H1 (cell line): ENCODE results near the gene ASIC2. TPM values are rescaled to one million over a fixed set of nuclear protein-coding genes. Genes with fewer than 3 reads are reported as not detected.

ENCODE experiments used
- CTCF ChIA-PET: fragments of 300-600 bp; sonication (Branson Sonifier 250); formaldehyde crosslinking; loops from one replicate; lab custom pipeline; 2021; ENCODE audit not compliant: partially characterized antibody; lab: Charles Lee
- POLR2A ChIA-PET: fragments of 300-600 bp; sonication (Branson Sonifier 250); formaldehyde crosslinking; loops from one replicate; lab custom pipeline; 2021; ENCODE audit warnings: inconsistent platforms; ENCODE audit not compliant: partially characterized antibody; lab: Charles Lee
- DNase-seq, 2 experiments: peaks; one replicate each; pipeline versions ENCODE4 v3.0.0 to v3.0.0-alpha.2; 2010 to 2022; ENCODE audit warnings: low spot score in 2 of 2, low read depth in 1 of 2, mixed read lengths in 1 of 2
- FAIRE-seq: peaks from 2 replicates; lab custom pipeline; 2011; peaks lifted over from hg19 to GRCh38; lab: Jason Lieb, UNC
- H2AFZ ChIP-seq: 2 replicates; pipeline ENCODE4 v1.8.1; 2012; ENCODE audit warnings: low read length, inconsistent platforms
- H2AK5ac ChIP-seq: 2 replicates; pipeline ENCODE4 v1.6.1; 2013; ENCODE audit warnings: low read depth, low read length
- H2BK120ac ChIP-seq: replicated peaks from 2 replicates; pipeline ENCODE3; 2013; ENCODE audit warnings: low read depth, low read length, inconsistent platforms
- H2BK12ac ChIP-seq: 2 replicates; pipeline ENCODE4 v1.6.1; 2013; ENCODE audit warnings: low read depth, low read length
- H2BK15ac ChIP-seq: 2 replicates; pipeline ENCODE4 v1.6.1; 2013; ENCODE audit warnings: low read length
- H2BK20ac ChIP-seq: 2 replicates; pipeline ENCODE4 v1.6.1; 2013; ENCODE audit warnings: low read length
- H2BK5ac ChIP-seq: 2 replicates; pipeline ENCODE4 v1.6.1; 2013; ENCODE audit warnings: low read depth, low read length
- H3K14ac ChIP-seq: 2 replicates; pipeline ENCODE4 v1.6.1; 2013; ENCODE audit warnings: inconsistent platforms; ENCODE audit not compliant: insufficient read length
- H3K18ac ChIP-seq: 2 replicates; pipeline ENCODE4 v1.6.1; 2013; ENCODE audit warnings: low read length; ENCODE audit errors: extremely low read depth
- H3K23ac ChIP-seq: 2 replicates; pipeline ENCODE4 v1.6.1; 2013; ENCODE audit warnings: inconsistent platforms; ENCODE audit not compliant: insufficient read length
- H3K23me2 ChIP-seq: 2 replicates; pipeline ENCODE4 v1.6.1; 2013; ENCODE audit warnings: low read depth, low read length
- H3K27ac ChIP-seq: 2 replicates; pipeline ENCODE4 v1.6.1; 2011; ENCODE audit warnings: low read depth, low read length, inconsistent platforms
- H3K27me3 ChIP-seq, 4 experiments: replicated peaks in 1 of 4; 1 replicate in 1 of 4; 2 replicates in 3 of 4; pipeline versions ENCODE4 v1.6.1 to v1.8.1; 2011 to 2013; ENCODE audit warnings: low read length in 3 of 4, mild to moderate bottlenecking in 3 of 4, inconsistent platforms in 2 of 4, mixed read lengths in 2 of 4, moderate library complexity in 1 of 4; ENCODE audit not compliant: control insufficient read depth in 3 of 4, insufficient read depth in 3 of 4; ENCODE audit errors: extremely low read depth in 1 of 4
- H3K36me3 ChIP-seq, 4 experiments: 2 replicates each; pipeline versions ENCODE4 v1.6.1 to v1.8.1; 2011 to 2013; ENCODE audit warnings: mild to moderate bottlenecking in 4 of 4, low read length in 3 of 4, moderate library complexity in 2 of 4, control low read depth in 1 of 4, inconsistent platforms in 1 of 4; ENCODE audit not compliant: insufficient read depth in 4 of 4, control insufficient read depth in 2 of 4
- H3K4ac ChIP-seq: replicated peaks from 2 replicates; pipeline ENCODE3; 2013; ENCODE audit warnings: low read length, low read depth, mixed read lengths, inconsistent platforms; ENCODE audit not compliant: insufficient read length
- H3K4me1 ChIP-seq, 4 experiments: replicated peaks in 1 of 4; 1 replicate in 1 of 4; 2 replicates in 3 of 4; pipeline versions ENCODE4 v1.6.1 to v1.8.1; 2011 to 2013; ENCODE audit warnings: low read length in 3 of 4, inconsistent platforms in 2 of 4, mixed read lengths in 1 of 4; ENCODE audit not compliant: insufficient read depth in 4 of 4, control insufficient read depth in 3 of 4
- H3K4me2 ChIP-seq, 2 experiments: 2 replicates each; pipeline versions ENCODE4 v1.6.1 to v1.8.1; 2011 to 2013; ENCODE audit warnings: low read depth in 2 of 2, low read length in 2 of 2, control low read depth in 1 of 2, inconsistent platforms in 1 of 2, mild to moderate bottlenecking in 1 of 2; ENCODE audit not compliant: insufficient read depth in 1 of 2
- H3K4me3 ChIP-seq, 4 experiments: fragments of 200-600, 300-600 bp in 1 of 4; sonication (generic), shearing (Covaris generic), sonication (Bioruptor Twin) in 1 of 4; 2 replicates each; pipeline versions ENCODE4 v1.5.1 to v1.8.1; 2011 to 2016; ENCODE audit warnings: low read length in 4 of 4, low read depth in 3 of 4, control low read depth in 2 of 4, inconsistent platforms in 2 of 4, mild to moderate bottlenecking in 2 of 4, mixed read lengths in 1 of 4, moderate library complexity in 1 of 4; ENCODE audit not compliant: insufficient read depth in 2 of 4; ENCODE audit errors: extremely low read depth in 1 of 4
- H3K56ac ChIP-seq: replicated peaks from 2 replicates; pipeline ENCODE3; 2013; ENCODE audit warnings: low read depth, mild to moderate bottlenecking, mixed read lengths, low read length, inconsistent platforms; ENCODE audit not compliant: insufficient read length
- H3K79me1 ChIP-seq: 2 replicates; pipeline ENCODE4 v1.6.1; 2013; ENCODE audit warnings: low read depth, low read length, control low read depth
- H3K79me2 ChIP-seq, 2 experiments: 2 replicates each; pipeline versions ENCODE4 v1.6.1 to v1.8.1; 2012 to 2013; ENCODE audit warnings: low read length in 2 of 2, mild to moderate bottlenecking in 2 of 2, inconsistent platforms in 1 of 2; ENCODE audit not compliant: insufficient read depth in 2 of 2, control insufficient read depth in 1 of 2
- H3K9ac ChIP-seq, 4 experiments: replicated peaks in 1 of 4; 1 replicate in 1 of 4; 2 replicates in 3 of 4; pipeline versions ENCODE4 v1.6.1 to v1.8.1; 2011 to 2013; ENCODE audit warnings: low read depth in 3 of 4, low read length in 3 of 4, control low read depth in 2 of 4, mild to moderate bottlenecking in 2 of 4, moderate library complexity in 2 of 4, inconsistent platforms in 1 of 4; ENCODE audit errors: extremely low read depth in 1 of 4
- H3K9me3 ChIP-seq, 2 experiments: 2 replicates each; pipeline versions ENCODE4 v1.6.1 to v1.8.1; 2012 to 2013; ENCODE audit warnings: mild to moderate bottlenecking in 2 of 2, moderate library complexity in 2 of 2, control low read depth in 1 of 2, inconsistent platforms in 1 of 2, low read depth in 1 of 2, low read length in 1 of 2, mixed read lengths in 1 of 2; ENCODE audit not compliant: insufficient read depth in 2 of 2
- H4K20me1 ChIP-seq, 2 experiments: replicated peaks in 1 of 2; 2 replicates each; pipeline versions ENCODE3 to v1.8.1; 2011 to 2013; ENCODE audit warnings: inconsistent platforms in 2 of 2, low read length in 2 of 2, mild to moderate bottlenecking in 1 of 2; ENCODE audit not compliant: insufficient read depth in 2 of 2, control insufficient read depth in 1 of 2
- H4K5ac ChIP-seq: 2 replicates; pipeline ENCODE4 v1.6.1; 2013; ENCODE audit warnings: low read length, low read depth, mixed read lengths, inconsistent platforms; ENCODE audit not compliant: insufficient read length
- H4K8ac ChIP-seq: 2 replicates; pipeline ENCODE4 v1.8.0; 2013; ENCODE audit warnings: mild to moderate bottlenecking, moderate library complexity, low read length, inconsistent platforms; ENCODE audit not compliant: insufficient read depth; ENCODE audit errors: extremely low read depth
- H4K91ac ChIP-seq: replicated peaks from 2 replicates; pipeline ENCODE3; 2013; ENCODE audit warnings: low read length, mixed read lengths, inconsistent platforms; ENCODE audit not compliant: insufficient read length
- CREB1 ChIP-seq: IDR thresholded peaks from 2 replicates; pipeline ENCODE4 v1.6.1; 2012; ENCODE audit warnings: inconsistent platforms
- GABPA ChIP-seq: IDR thresholded peaks from 2 replicates; pipeline ENCODE4 v1.6.1; 2011; ENCODE audit warnings: mild to moderate bottlenecking, low read length, moderate library complexity, borderline replicate concordance; ENCODE audit not compliant: insufficient read depth
- RBBP5 ChIP-seq: IDR thresholded peaks from 2 replicates; pipeline ENCODE4 v1.7.1; 2012; ENCODE audit warnings: low read depth, mild to moderate bottlenecking, inconsistent platforms, low read length, moderate library complexity, borderline replicate concordance
- SUZ12 ChIP-seq: fragments of 200-600 bp; sonication (generic); IDR thresholded peaks from 2 replicates; pipeline ENCODE4 v1.6.1; 2012; ENCODE audit warnings: mild to moderate bottlenecking, inconsistent platforms, low read length, moderate library complexity, mixed read lengths
- TAF7 ChIP-seq: optimal IDR thresholded peaks from 2 replicates; pipeline ENCODE3; 2011; ENCODE audit warnings: low read depth, mild to moderate bottlenecking, inconsistent platforms, low read length, moderate library complexity, borderline replicate concordance
- WGBS, 2 experiments: shearing (Covaris generic) in 1 of 2; methylation state at CpG; one replicate each; pipeline versions ENCODE4 v1.1.6 to v1.1.7; 2013 to 2015; ENCODE audit warnings: low lambda C conversion rate in 2 of 2, mixed read lengths in 2 of 2, inconsistent platforms in 1 of 2, low coverage in 1 of 2, missing lambda C conversion rate in 1 of 2; ENCODE audit not compliant: insufficient replicate concordance in 2 of 2, insufficient coverage in 1 of 2, insufficient read length in 1 of 2; ENCODE audit errors: extremely low coverage in 1 of 2, missing lambda C conversion rate in 1 of 2; 5-methylcytosine and 5-hydroxymethylcytosine counted together
- polyA plus RNA-seq, 7 experiments: library from polyadenylated mRNA; depleted of rRNA in 3 of 7; stranded (reverse) in 5 of 7; unstranded in 2 of 7; fragments of >200 nt in 5 of 7; fragments of 200-250 nt in 2 of 7; gene quantifications; 1 replicate in 5 of 7; 2 replicates in 1 of 7; 4 replicates in 1 of 7; pipeline versions ENCODE4 v1.2.1 to v1.2.3, GENCODE V29; 2011 to 2013; ENCODE audit warnings: missing spikeins in 2 of 7, mixed read lengths in 2 of 7
- total RNA-seq: library from RNA; stranded (reverse); fragmentation: NEBNext Ultra II Directional; extraction: Animal tissue kit (Norgen Biotek cat#: 25700); gene quantifications from 2 replicates; pipeline ENCODE4 v1.2.1, GENCODE V29; 2021
- TF ChIP-seq, protein P1 (sequence below): IDR thresholded peaks from 2 replicates; pipeline ENCODE4 v1.6.1; 2011; ENCODE audit warnings: low read depth, mild to moderate bottlenecking, low read length; ENCODE audit not compliant: insufficient read depth
- TF ChIP-seq, protein P2 (sequence below), 3 experiments: IDR thresholded peaks; 1 replicate in 2 of 3; 2 replicates in 1 of 3; pipeline versions ENCODE4 v1.5.1 to v1.6.1; 2011; ENCODE audit warnings: low read length in 3 of 3, mild to moderate bottlenecking in 3 of 3, inconsistent platforms in 2 of 3, low read depth in 1 of 3, moderate library complexity in 1 of 3; ENCODE audit not compliant: insufficient read depth in 1 of 3; ENCODE audit errors: control extremely low read depth in 1 of 3

Gene ASIC2
- total and polyA plus RNA-seq, 2 of the 8 experiments (the other 6 are each of a cell fraction or from before 2014, with no cell fraction given): 0.86 to 1.2 TPM

DNA sequence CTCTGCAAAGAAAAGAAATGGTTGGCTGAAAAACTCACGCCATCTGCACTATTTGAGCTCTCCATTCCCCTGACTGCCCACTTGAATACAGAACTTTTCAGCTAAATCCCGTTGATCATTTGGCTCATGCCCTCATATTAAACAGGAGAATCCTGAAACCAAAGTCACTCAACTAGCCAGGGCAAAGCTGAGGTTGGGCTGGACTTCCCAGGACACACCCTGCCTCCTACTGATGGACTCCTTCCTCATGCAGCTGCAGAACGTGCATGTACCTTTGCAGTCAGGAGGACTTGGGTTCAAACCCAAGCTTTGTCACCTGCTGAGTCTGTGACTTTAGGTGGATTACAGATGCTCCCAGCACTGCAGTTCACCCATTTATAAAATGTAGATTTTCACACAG, 7.7 kb downstream of the ASIC2 start:
- no peak overlapping the region for H3K23ac ChIP-seq

More for the DNA sequence above, 7.7 kb downstream of the ASIC2 start:
- H3K14ac ChIP-seq: no peak overlapping the region
- no peaks in the 10 kb centered on the region for H3K4me1 ChIP-seq
- H4K91ac ChIP-seq: no peak overlapping the region
- H3K4me2 ChIP-seq: no peak overlapping the region
- H2BK15ac ChIP-seq: no peak overlapping the region
- H3K9me3 ChIP-seq: no peaks in the 10 kb centered on the region
- H3K56ac ChIP-seq: no peak overlapping the region
- DNase-seq (no peak), FAIRE-seq (no peak)
- no peak overlapping the region for H2AFZ ChIP-seq
- H3K27me3 ChIP-seq: peaks cover 8 to 23% (median 19%) of the 10 kb centered on the region in 4 experiments
- no peak overlapping the region for H2BK20ac ChIP-seq
- POLR2A ChIA-PET: no interaction called here
- no peak overlapping the region for H3K18ac ChIP-seq
- no peak overlapping the region for H3K4ac ChIP-seq
- H3K27ac ChIP-seq: no peak overlapping the region
- H2AK5ac ChIP-seq: no peak overlapping the region
- TF ChIP-seq, protein P1, sequence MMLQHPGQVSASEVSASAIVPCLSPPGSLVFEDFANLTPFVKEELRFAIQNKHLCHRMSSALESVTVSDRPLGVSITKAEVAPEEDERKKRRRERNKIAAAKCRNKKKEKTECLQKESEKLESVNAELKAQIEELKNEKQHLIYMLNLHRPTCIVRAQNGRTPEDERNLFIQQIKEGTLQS: no peak
- TF ChIP-seq, protein P2, sequence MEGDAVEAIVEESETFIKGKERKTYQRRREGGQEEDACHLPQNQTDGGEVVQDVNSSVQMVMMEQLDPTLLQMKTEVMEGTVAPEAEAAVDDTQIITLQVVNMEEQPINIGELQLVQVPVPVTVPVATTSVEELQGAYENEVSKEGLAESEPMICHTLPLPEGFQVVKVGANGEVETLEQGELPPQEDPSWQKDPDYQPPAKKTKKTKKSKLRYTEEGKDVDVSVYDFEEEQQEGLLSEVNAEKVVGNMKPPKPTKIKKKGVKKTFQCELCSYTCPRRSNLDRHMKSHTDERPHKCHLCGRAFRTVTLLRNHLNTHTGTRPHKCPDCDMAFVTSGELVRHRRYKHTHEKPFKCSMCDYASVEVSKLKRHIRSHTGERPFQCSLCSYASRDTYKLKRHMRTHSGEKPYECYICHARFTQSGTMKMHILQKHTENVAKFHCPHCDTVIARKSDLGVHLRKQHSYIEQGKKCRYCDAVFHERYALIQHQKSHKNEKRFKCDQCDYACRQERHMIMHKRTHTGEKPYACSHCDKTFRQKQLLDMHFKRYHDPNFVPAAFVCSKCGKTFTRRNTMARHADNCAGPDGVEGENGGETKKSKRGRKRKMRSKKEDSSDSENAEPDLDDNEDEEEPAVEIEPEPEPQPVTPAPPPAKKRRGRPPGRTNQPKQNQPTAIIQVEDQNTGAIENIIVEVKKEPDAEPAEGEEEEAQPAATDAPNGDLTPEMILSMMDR (IDR thresholded peaks at IDR 0.05; ENCODE audit: control extremely low read depth in 1 of 3, insufficient read depth in 1 of 3, low read depth in 1 of 3, low read length in 3 of 3): no peak
- TF ChIP-seq CREB1: no peak
- TF ChIP-seq TAF7: no peak
- TF ChIP-seq RBBP5: no peak
- TF ChIP-seq GABPA: no peak
- no peak for TF ChIP-seq SUZ12
- no peaks in the 10 kb centered on the region for H3K79me1 ChIP-seq
- no peak overlapping the region for H3K4me3 ChIP-seq
- H3K79me2 ChIP-seq: no peaks in the 10 kb centered on the region
- no peak overlapping the region for H3K9ac ChIP-seq
- H3K36me3 ChIP-seq: no peaks in the 10 kb centered on the region
- 85% methylated on average over 3 of the region's 3 CpGs; no CpG with 5 or more reads in 1 of the 2 experiments for WGBS, 2 experiments
- CTCF ChIA-PET: interaction anchor here (0.6 to 1.0 kb wide), 3 partner anchors 11 to 231 kb away, joined by 3 read pairs; no protein-coding TSS in a partner anchor
- H3K23me2 ChIP-seq: no peaks in the 10 kb centered on the region; the same call in 1 of the 2 replicates
- no peak overlapping the region for H4K8ac ChIP-seq
- no peak overlapping the region for H4K5ac ChIP-seq
- H2BK12ac ChIP-seq: no peak overlapping the region
- H2BK5ac ChIP-seq: no peak overlapping the region
- H4K20me1 ChIP-seq: no peaks in the 10 kb centered on the region
- H2BK120ac ChIP-seq: no peak overlapping the region
